Calu3 (cell line): Measurements from ENCODE around the gene EIF4G2. TPM values are rescaled to one million over a fixed set of nuclear protein-coding genes. Genes with fewer than 3 reads are reported as not detected.
"Not testable (repeated sequence)": the region's sequence is repeated elsewhere in the genome, so short reads cannot be mapped to it uniquely, and the experiment has no call there.

Source experiments
- BruUV-seq: library from RNA; stranded (reverse); fragments of 400-500 nt; replicated peaks from 2 replicates; lab custom pipeline; 2021; lab: Mats Ljungman, UMichigan
- CTCF ChIA-PET: fragments of 300-600 bp; sonication (Branson Sonifier 250); formaldehyde crosslinking; loops from one replicate; lab custom pipeline; 2022; ENCODE audit warnings: antibody characterized with exemption; lab: Charles Lee
- DNase-seq: peaks from one replicate; pipeline ENCODE4 v3.0.0; 2022
- H3K27ac Mint-ChIP-seq: one replicate; pipeline ENCODE4 v1.8.0; 2022; ENCODE audit warnings: mixed read lengths; ENCODE audit not compliant: unreplicated experiment
- H3K27me3 Mint-ChIP-seq: one replicate; pipeline ENCODE4 v1.8.0; 2022; ENCODE audit warnings: mixed read lengths; ENCODE audit not compliant: unreplicated experiment
- H3K36me3 Mint-ChIP-seq: one replicate; pipeline ENCODE4 v1.8.0; 2022; ENCODE audit warnings: mild to moderate bottlenecking, moderate library complexity, mixed read lengths; ENCODE audit not compliant: insufficient read depth, unreplicated experiment
- H3K4me1 Mint-ChIP-seq: one replicate; pipeline ENCODE4 v1.8.0; 2022; ENCODE audit warnings: mild to moderate bottlenecking, low read depth, mixed read lengths; ENCODE audit not compliant: unreplicated experiment
- H3K4me3 Mint-ChIP-seq: one replicate; pipeline ENCODE4 v1.8.0; 2022; ENCODE audit warnings: mild to moderate bottlenecking, low read depth, moderate library complexity, mixed read lengths; ENCODE audit not compliant: unreplicated experiment
- H3K9me3 Mint-ChIP-seq: one replicate; pipeline ENCODE4 v1.8.0; 2022; ENCODE audit warnings: low read depth, mixed read lengths; ENCODE audit not compliant: unreplicated experiment
- intact Hi-C: fragments of 100-400 bp; cut with micrococcal nuclease; formaldehyde crosslinking; loops from one replicate; pipeline ENCODE4 v1.10.0; 2022; ENCODE audit not compliant: unreplicated experiment
- total RNA-seq: library from RNA; stranded (reverse); gene quantifications from 2 replicates; pipeline ENCODE4 v1.2.3, GENCODE V29; 2022
- TF ChIP-seq, protein P1 (sequence below): fragments of 200-600 bp; IDR thresholded peaks from one replicate; pipeline ENCODE4 v1.8.0; 2022; ENCODE audit warnings: antibody characterized with exemption; ENCODE audit not compliant: unreplicated experiment

Gene EIF4G2
- total RNA-seq, 1 experiment from 2014 or later, result 772 TPM

- intact Hi-C loops, result no loop called here
- no peak overlapping the region for H3K4me3 Mint-ChIP-seq
- no peaks in the 10 kb centered on the region for H3K9me3 Mint-ChIP-seq
- no TSS peak for BruUV-seq
- no peaks in the 10 kb centered on the region for H3K36me3 Mint-ChIP-seq
- no peaks in the 10 kb centered on the region for H3K4me1 Mint-ChIP-seq
- no peak overlapping the region for H3K27ac Mint-ChIP-seq
- TF ChIP-seq, protein P1, sequence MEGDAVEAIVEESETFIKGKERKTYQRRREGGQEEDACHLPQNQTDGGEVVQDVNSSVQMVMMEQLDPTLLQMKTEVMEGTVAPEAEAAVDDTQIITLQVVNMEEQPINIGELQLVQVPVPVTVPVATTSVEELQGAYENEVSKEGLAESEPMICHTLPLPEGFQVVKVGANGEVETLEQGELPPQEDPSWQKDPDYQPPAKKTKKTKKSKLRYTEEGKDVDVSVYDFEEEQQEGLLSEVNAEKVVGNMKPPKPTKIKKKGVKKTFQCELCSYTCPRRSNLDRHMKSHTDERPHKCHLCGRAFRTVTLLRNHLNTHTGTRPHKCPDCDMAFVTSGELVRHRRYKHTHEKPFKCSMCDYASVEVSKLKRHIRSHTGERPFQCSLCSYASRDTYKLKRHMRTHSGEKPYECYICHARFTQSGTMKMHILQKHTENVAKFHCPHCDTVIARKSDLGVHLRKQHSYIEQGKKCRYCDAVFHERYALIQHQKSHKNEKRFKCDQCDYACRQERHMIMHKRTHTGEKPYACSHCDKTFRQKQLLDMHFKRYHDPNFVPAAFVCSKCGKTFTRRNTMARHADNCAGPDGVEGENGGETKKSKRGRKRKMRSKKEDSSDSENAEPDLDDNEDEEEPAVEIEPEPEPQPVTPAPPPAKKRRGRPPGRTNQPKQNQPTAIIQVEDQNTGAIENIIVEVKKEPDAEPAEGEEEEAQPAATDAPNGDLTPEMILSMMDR, result no peak
- H3K27me3 Mint-ChIP-seq, result no peaks in the 10 kb centered on the region
- DNase-seq, result no peak
- CTCF ChIA-PET, result no interaction called here
These were observed 14.4 kb upstream of the EIF4G2 start for GRCh38 chr11:10823152-10823579.

DNA sequence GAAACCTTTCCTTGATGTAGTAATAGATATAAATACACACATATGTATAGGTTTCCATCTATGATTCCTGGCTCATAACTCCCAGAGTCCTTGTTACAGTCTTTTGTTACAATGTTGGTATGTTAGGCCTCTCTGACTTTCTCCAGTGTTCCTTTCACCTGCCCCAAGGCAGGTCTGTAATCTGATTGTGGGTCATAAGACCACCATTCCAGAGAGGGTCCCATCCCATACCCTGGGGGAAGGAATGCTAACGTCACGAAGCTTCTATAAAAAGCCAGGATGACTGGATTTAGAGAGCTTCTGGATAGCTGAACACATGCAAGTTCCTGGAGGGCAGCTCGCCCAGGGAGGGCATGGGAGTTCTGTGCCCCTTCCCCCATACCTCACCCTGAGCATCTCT lies 13.8 kb upstream of the EIF4G2 start:
- H3K27ac Mint-ChIP-seq, CTCF ChIA-PET, H3K27me3 Mint-ChIP-seq, H3K36me3 Mint-ChIP-seq, DNase-seq, BruUV-seq, intact Hi-C loops, H3K4me1 Mint-ChIP-seq, H3K9me3 Mint-ChIP-seq, H3K4me3 Mint-ChIP-seq: not testable (repeated sequence)

GRCh38 chr11:10818594-10818993 lies 9.9 kb upstream of the EIF4G2 start:
- DNase-seq, result no peak
- CTCF ChIA-PET, result no interaction called here
- H3K4me3 Mint-ChIP-seq, result no peak overlapping the region
- no peaks in the 10 kb centered on the region for H3K27me3 Mint-ChIP-seq
- H3K4me1 Mint-ChIP-seq, result no peaks in the 10 kb centered on the region
- TF ChIP-seq, protein P1, result no peak
- no peak overlapping the region for H3K27ac Mint-ChIP-seq
- no peaks in the 10 kb centered on the region for H3K36me3 Mint-ChIP-seq
- intact Hi-C loops, result no loop called here
- no peaks in the 10 kb centered on the region for H3K9me3 Mint-ChIP-seq
- no TSS peak for BruUV-seq

- BruUV-seq, result no TSS peak
- TF ChIP-seq, protein P1, result no peak
- no peaks in the 10 kb centered on the region for H3K27me3 Mint-ChIP-seq
These were observed 5.2 kb upstream of the EIF4G2 start for GRCh38 chr11:10813945-10814344.

GRCh38 chr11:10809373-10810160 lies 841 bp upstream of the EIF4G2 start:
- H3K4me1 Mint-ChIP-seq, result peaks cover 7% of the 10 kb centered on the region
- peak overlapping the region; percentile 95 for H3K4me3 Mint-ChIP-seq
- TF ChIP-seq, protein P1, result no peak
- no peaks in the 10 kb centered on the region for H3K9me3 Mint-ChIP-seq
- CTCF ChIA-PET, result interaction anchor here (0.6 to 2.9 kb wide), 13 partner anchors 16 to 201 kb away, joined by 3 to 13 read pairs (median 7); partner anchors contain the start of genes CTR9 and ZBED5
- TSS peak; percentile 76 for BruUV-seq
- peak overlapping the region; percentile 96 for H3K27ac Mint-ChIP-seq
- DNase-seq, result peak; percentile 46
- intact Hi-C loops, result loop anchor here (5.0 to 10.0 kb wide), 3 partner anchors 48 to 123 kb away; partner anchors contain the start of gene ZBED5
- no peaks in the 10 kb centered on the region for H3K27me3 Mint-ChIP-seq
- H3K36me3 Mint-ChIP-seq, result peaks cover 52% of the 10 kb centered on the region

More at GRCh38 chr11:10813945-10814344, 5.2 kb upstream of the EIF4G2 start:
- no peak for DNase-seq
- no peak overlapping the region for H3K4me3 Mint-ChIP-seq
- H3K27ac Mint-ChIP-seq, result no peak overlapping the region
- H3K9me3 Mint-ChIP-seq, result no peaks in the 10 kb centered on the region
- H3K4me1 Mint-ChIP-seq, result peaks cover 7% of the 10 kb centered on the region
- H3K36me3 Mint-ChIP-seq, result peaks cover 8% of the 10 kb centered on the region
- intact Hi-C loops, result no loop called here
- CTCF ChIA-PET, result no interaction called here
